Caki2 (cell line): Measurements from ENCODE around the gene MNAT1. TPM values are rescaled to one million over a fixed set of nuclear protein-coding genes. Genes with fewer than 3 reads are reported as not detected.

Experiments
- DNase-seq: peaks from one replicate; pipeline ENCODE4 v3.0.0-alpha.2; 2015; ENCODE audit warnings: low read depth
- in situ Hi-C: cut with HindIII; loops from 2 replicates; pipeline ENCODE4 v1.10.0; 2016; ENCODE audit warnings: low sequenced_read_pairs, low pct_unique_long_range_greater_than_20kb, mixed read lengths
- total RNA-seq: library from RNA; depleted of rRNA; stranded (reverse); fragments of >200 nt; shearing (Covaris generic); gene quantifications from 2 replicates; pipeline ENCODE4 v1.2.3, GENCODE V29; 2014; ENCODE audit warnings: low replicate concordance

Gene MNAT1
- total RNA-seq, 1 experiment from 2014 or later: 49.3 TPM

- in situ Hi-C loops: no loop called here
- DNase-seq: no peak
Measured at GRCh38 chr14:60931218-60931617, 196.7 kb downstream of the MNAT1 start.

- in situ Hi-C loops: no loop called here
Measured at GRCh38 chr14:60933920-60934655, 199.5 kb downstream of the MNAT1 start.

GRCh38 chr14:60935319-60935718 lies 200.8 kb downstream of the MNAT1 start:
- in situ Hi-C loops: no loop called here

More at GRCh38 chr14:60933920-60934655, 199.5 kb downstream of the MNAT1 start:
- no peak for DNase-seq

GRCh38 chr14:60943637-60944032 lies 209.1 kb downstream of the MNAT1 start:
- DNase-seq: no peak
- in situ Hi-C loops: no loop called here

More at GRCh38 chr14:60935319-60935718, 200.8 kb downstream of the MNAT1 start:
- no peak for DNase-seq

GRCh38 chr14:60944204-60944603 lies 209.6 kb downstream of the MNAT1 start:
- in situ Hi-C loops: no loop called here
- no peak for DNase-seq

GRCh38 chr14:60945984-60946383 lies 211.4 kb downstream of the MNAT1 start:
- in situ Hi-C loops: no loop called here
- DNase-seq: no peak

GRCh38 chr14:60946773-60947172 lies 212.2 kb downstream of the MNAT1 start:
- in situ Hi-C loops: no loop called here
- DNase-seq: no peak

- no peak for DNase-seq
- in situ Hi-C loops: no loop called here
Measured at GRCh38 chr14:60951776-60952435, 217.3 kb downstream of the MNAT1 start.

- no peak for DNase-seq
- in situ Hi-C loops: no loop called here
Measured at GRCh38 chr14:60956202-60956601, 221.6 kb downstream of the MNAT1 start.

GRCh38 chr14:60956632-60957031 lies 222.1 kb downstream of the MNAT1 start:
- in situ Hi-C loops: no loop called here

GRCh38 chr14:60958146-60958545 lies 223.6 kb downstream of the MNAT1 start:
- in situ Hi-C loops: no loop called here

More at GRCh38 chr14:60956632-60957031, 222.1 kb downstream of the MNAT1 start:
- DNase-seq: no peak

GRCh38 chr14:60963761-60964160 lies 229.2 kb downstream of the MNAT1 start:
- DNase-seq: no peak
- in situ Hi-C loops: no loop called here

More at GRCh38 chr14:60958146-60958545, 223.6 kb downstream of the MNAT1 start:
- no peak for DNase-seq

GRCh38 chr14:60964904-60965303 lies 230.3 kb downstream of the MNAT1 start:
- in situ Hi-C loops: no loop called here
- DNase-seq: no peak

GRCh38 chr14:60965402-60965801 lies 230.8 kb downstream of the MNAT1 start:
- no peak for DNase-seq
- in situ Hi-C loops: no loop called here

- no peak for DNase-seq
- in situ Hi-C loops: no loop called here
Measured at GRCh38 chr14:60968099-60968498, 233.5 kb downstream of the MNAT1 start.

- in situ Hi-C loops: no loop called here
- DNase-seq: no peak
Measured at GRCh38 chr14:60968671-60969070, 234.1 kb downstream of the MNAT1 start.

GRCh38 chr14:60970146-60970545 lies 235.6 kb downstream of the MNAT1 start:
- in situ Hi-C loops: no loop called here
- DNase-seq: no peak

- DNase-seq: no peak
- in situ Hi-C loops: no loop called here
Measured at GRCh38 chr14:60971271-60971670, 236.7 kb downstream of the MNAT1 start.

- in situ Hi-C loops: no loop called here
- no peak for DNase-seq
Measured at GRCh38 chr14:60972295-60972694, 237.7 kb downstream of the MNAT1 start.

GRCh38 chr14:60973070-60973469 lies 238.5 kb downstream of the MNAT1 start:
- no peak for DNase-seq
- in situ Hi-C loops: no loop called here
